HUES6 (cell line): ENCODE results near the gene GALNT11.
A peak's percentile ranks its signal among the peaks of the same experiment; 100 is the strongest.
"Not testable (repeated sequence)": the region's sequence is repeated elsewhere in the genome, so short reads cannot be mapped to it uniquely, and the experiment has no call there.

ENCODE experiments used
- H3K27ac ChIP-seq: 2 replicates; pipeline ENCODE4 v1.7.0; 2013; ENCODE audit warnings: low read depth, mild to moderate bottlenecking, low read length, inconsistent platforms
- H3K27me3 ChIP-seq: 2 replicates; pipeline ENCODE4 v1.6.1; 2013; ENCODE audit warnings: low read length; ENCODE audit not compliant: control insufficient read depth, insufficient read depth
- H3K36me3 ChIP-seq: 2 replicates; pipeline ENCODE4 v1.6.1; 2013; ENCODE audit warnings: low read length; ENCODE audit not compliant: control insufficient read depth, insufficient read depth
- H3K4me1 ChIP-seq: 2 replicates; pipeline ENCODE4 v1.6.1; 2013; ENCODE audit warnings: low read length; ENCODE audit not compliant: control insufficient read depth, insufficient read depth
- H3K4me3 ChIP-seq: 2 replicates; pipeline ENCODE4 v1.5.1; 2013; ENCODE audit warnings: low read depth, low read length
- H3K9ac ChIP-seq: one replicate; pipeline ENCODE4 v1.6.1; 2013; ENCODE audit warnings: mild to moderate bottlenecking, low read length
- H3K9me3 ChIP-seq: 2 replicates; pipeline ENCODE4 v1.6.1; 2013; ENCODE audit warnings: low read depth, low read length; ENCODE audit not compliant: control insufficient read depth, insufficient read depth

The GALNT11 gene

GRCh38 chr7:152006336-152006735, 19.1 kb upstream of the GALNT11 start:
- H3K27ac ChIP-seq, result no peak overlapping the region

DNA sequence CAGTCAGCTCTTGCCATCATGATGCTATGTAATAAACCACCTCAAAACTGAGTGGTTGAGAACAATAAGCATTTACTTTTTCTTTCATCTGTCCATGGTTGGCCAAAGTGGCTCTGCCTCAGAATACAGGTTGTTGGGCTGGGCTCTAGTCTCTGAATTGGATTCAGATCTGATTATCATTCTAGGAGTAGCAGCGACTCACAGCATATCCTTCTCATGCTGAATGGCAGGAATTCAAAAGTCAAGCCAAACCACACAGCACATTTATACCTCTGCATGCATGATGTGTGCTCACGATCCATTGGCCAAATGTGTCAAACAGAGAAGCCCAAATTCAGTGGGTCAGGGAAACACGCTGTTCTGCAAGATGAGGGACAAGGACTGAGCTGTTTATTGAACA, 13.6 kb upstream of the GALNT11 start:
- no peaks in the 10 kb centered on the region for H3K36me3 ChIP-seq
- no peaks in the 10 kb centered on the region for H3K27me3 ChIP-seq
- no peaks in the 10 kb centered on the region for H3K4me1 ChIP-seq
- H3K4me3 ChIP-seq, result no peak overlapping the region
- no peak overlapping the region for H3K9ac ChIP-seq
- peaks cover 3% of the 10 kb centered on the region; the same call in 1 of the 2 replicates for H3K9me3 ChIP-seq
- H3K27ac ChIP-seq, result no peak overlapping the region

More at GRCh38 chr7:152006336-152006735, 19.1 kb upstream of the GALNT11 start:
- Histone ChIP-seq H3K4me3 (no peak overlapping the region), H3K9me3 (no peaks in the 10 kb centered on the region), H3K36me3 (no peaks in the 10 kb centered on the region), H3K9ac (no peak overlapping the region), H3K4me1 (no peaks in the 10 kb centered on the region), H3K27me3 (no peaks in the 10 kb centered on the region)

DNA sequence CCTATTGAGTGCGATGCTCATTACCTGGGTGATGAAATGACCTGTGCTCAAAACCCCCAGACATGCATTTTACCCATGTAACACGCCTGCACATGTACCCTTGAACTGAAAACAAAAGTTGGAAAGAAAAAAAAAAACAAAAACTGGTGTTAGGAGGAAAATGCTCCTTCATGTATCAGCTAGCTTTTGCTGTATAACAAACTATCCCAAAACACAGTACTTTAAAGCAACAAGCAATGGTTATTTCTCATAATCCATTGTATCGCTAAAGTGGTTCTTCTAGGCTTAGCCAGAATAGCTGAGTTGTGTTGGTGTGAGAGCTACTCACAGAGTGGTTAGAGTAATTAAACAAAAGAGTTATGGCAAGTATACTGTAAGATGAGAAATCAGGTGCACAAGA, 12.2 kb upstream of the GALNT11 start:
- no peak overlapping the region for H3K27ac ChIP-seq
- H3K4me3 ChIP-seq, result no peak overlapping the region
- no peak overlapping the region for H3K9ac ChIP-seq
- H3K4me1 ChIP-seq, result no peaks in the 10 kb centered on the region
- H3K9me3 ChIP-seq, result peaks cover 3% of the 10 kb centered on the region; the same call in 1 of the 2 replicates
- H3K36me3 ChIP-seq, result no peaks in the 10 kb centered on the region
- no peaks in the 10 kb centered on the region for H3K27me3 ChIP-seq

- no peaks in the 10 kb centered on the region for H3K27me3 ChIP-seq
- no peak overlapping the region for H3K9ac ChIP-seq
- no peak overlapping the region for H3K27ac ChIP-seq
- no peaks in the 10 kb centered on the region for H3K36me3 ChIP-seq
- peaks cover 3% of the 10 kb centered on the region; the same call in 1 of the 2 replicates for H3K9me3 ChIP-seq
- H3K4me1 ChIP-seq, result no peaks in the 10 kb centered on the region
- H3K4me3 ChIP-seq, result no peak overlapping the region
These were observed 11.5 kb upstream of the GALNT11 start for GRCh38 chr7:152013974-152014373.

DNA sequence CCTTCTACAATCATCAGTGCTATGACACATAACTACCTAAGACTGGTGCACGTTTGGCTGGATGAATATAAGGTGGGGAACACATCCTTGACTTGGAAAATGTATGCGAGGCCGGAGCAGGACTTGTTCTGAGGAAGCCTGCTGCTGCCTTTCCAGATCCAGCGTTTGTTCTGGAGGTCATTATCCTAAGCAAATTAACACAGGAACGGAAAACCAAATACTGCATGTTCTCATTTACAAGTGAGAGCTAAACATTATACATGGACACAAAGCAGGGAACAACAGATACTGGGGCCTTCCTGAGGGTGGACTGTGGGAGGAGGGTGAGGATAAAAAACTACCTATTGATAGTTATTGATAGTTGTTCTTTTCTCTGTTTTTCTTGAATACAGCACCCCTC, 10.8 kb upstream of the GALNT11 start:
- Histone ChIP-seq H3K9ac (no peak overlapping the region), H3K27me3 (no peaks in the 10 kb centered on the region), H3K9me3 (peaks cover 3% of the 10 kb centered on the region; the same call in 1 of the 2 replicates), H3K27ac (no peak overlapping the region), H3K4me3 (no peak overlapping the region), H3K36me3 (no peaks in the 10 kb centered on the region), H3K4me1 (no peaks in the 10 kb centered on the region)

GRCh38 chr7:152015600-152015999, 9.9 kb upstream of the GALNT11 start:
- peaks cover 3% of the 10 kb centered on the region; the same call in 1 of the 2 replicates for H3K9me3 ChIP-seq
- no peak overlapping the region for H3K4me3 ChIP-seq
- no peaks in the 10 kb centered on the region for H3K4me1 ChIP-seq
- H3K27me3 ChIP-seq, result no peaks in the 10 kb centered on the region
- no peaks in the 10 kb centered on the region for H3K36me3 ChIP-seq
- no peak overlapping the region for H3K27ac ChIP-seq
- H3K9ac ChIP-seq, result no peak overlapping the region

DNA sequence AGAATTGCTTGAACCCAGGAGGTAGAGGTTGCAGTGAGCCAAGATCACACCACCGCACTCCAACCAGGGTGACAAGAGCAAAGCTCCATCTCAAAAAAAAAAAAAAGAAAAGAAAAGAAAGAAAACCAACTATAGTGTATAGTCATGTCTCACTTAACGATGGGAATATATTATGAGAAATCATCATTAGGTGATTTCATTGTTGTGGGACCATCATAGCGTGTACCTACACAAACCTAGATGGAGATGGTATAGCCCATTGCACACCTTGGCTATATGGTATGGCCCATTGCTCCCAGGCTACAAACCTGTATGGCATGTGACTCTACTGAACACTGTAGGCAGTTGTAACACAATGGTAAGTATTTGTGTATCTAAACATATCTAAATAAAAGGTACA, 8.5 kb upstream of the GALNT11 start:
- H3K27ac ChIP-seq, result no peak overlapping the region
- no peak overlapping the region for H3K4me3 ChIP-seq
- H3K9me3 ChIP-seq, result peaks cover 3% of the 10 kb centered on the region; the same call in 1 of the 2 replicates
- H3K9ac ChIP-seq, result no peak overlapping the region
- no peaks in the 10 kb centered on the region for H3K36me3 ChIP-seq
- H3K27me3 ChIP-seq, result no peaks in the 10 kb centered on the region
- H3K4me1 ChIP-seq, result no peaks in the 10 kb centered on the region

- not testable (repeated sequence) for H3K9me3 ChIP-seq, H3K9ac ChIP-seq, H3K4me1 ChIP-seq, H3K36me3 ChIP-seq, H3K4me3 ChIP-seq, H3K27me3 ChIP-seq, H3K27ac ChIP-seq
These were observed 7.8 kb upstream of the GALNT11 start for GRCh38 chr7:152017683-152018082.

DNA sequence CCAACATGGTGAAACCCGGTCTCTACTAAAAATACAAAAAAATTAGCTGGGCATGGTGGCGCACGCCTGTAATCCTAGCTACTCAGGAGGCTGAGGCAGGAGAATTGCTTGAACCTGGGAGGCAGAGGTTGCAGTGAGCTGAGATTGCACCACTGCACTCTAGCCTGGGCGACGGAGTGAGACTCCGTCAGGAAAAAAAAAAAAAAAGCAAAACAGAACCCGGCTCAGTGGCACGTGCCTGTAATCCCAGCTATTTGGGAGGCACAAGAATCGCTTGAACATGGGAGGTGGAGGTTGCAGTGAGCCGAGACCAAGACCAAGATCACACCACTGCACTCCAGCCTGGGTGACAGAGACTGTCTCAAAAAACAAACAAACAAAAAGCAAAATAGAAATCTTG, 3.7 kb upstream of the GALNT11 start:
- H3K9ac ChIP-seq, H3K4me3 ChIP-seq, H3K36me3 ChIP-seq, H3K9me3 ChIP-seq, H3K4me1 ChIP-seq, H3K27ac ChIP-seq: not testable (repeated sequence)
- H3K27me3 ChIP-seq, result 0 out of 2 replicates have a peak, but pooled peaks cover 10% of the 10 kb centered on the region

- peaks cover 8% of the 10 kb centered on the region; the same call in 1 of the 2 replicates for H3K36me3 ChIP-seq
- peak overlapping the region; percentile 100 for H3K4me3 ChIP-seq
- H3K27ac ChIP-seq, result no peak overlapping the region
- peaks cover 6% of the 10 kb centered on the region for H3K4me1 ChIP-seq
- H3K9ac ChIP-seq, result peak overlapping the region; percentile 62
- H3K27me3 ChIP-seq, result 0 out of 2 replicates have a peak, but pooled peaks cover 10% of the 10 kb centered on the region
- 0 out of 2 replicates have a peak, but pooled peaks cover 5% of the 10 kb centered on the region for H3K9me3 ChIP-seq
These were observed 740 bp downstream of the GALNT11 start for GRCh38 chr7:152025937-152026890.
